Spleen (tissue), 11 donors: ENCODE data around the gene CCDC93. TPM values are rescaled to one million over a fixed set of nuclear protein-coding genes. Genes with fewer than 3 reads are reported as not detected.
A peak's percentile ranks its signal among the peaks of the same experiment; 100 is the strongest.

Experiments used
- DNase-seq: peaks from one replicate; pipeline ENCODE4 v3.0.0-alpha.2; 2020
- H3K27ac ChIP-seq, 8 donors: fragments of 200-600 bp; sonication (generic) in 7 of 8; 1 replicate in 4 of 8; 2 replicates in 4 of 8; pipeline versions ENCODE4 v1.5.0 to v1.8.0; 2016 to 2021; ENCODE audit warnings: inconsistent platforms in 4 of 8, mild to moderate bottlenecking in 4 of 8, moderate library complexity in 1 of 8
- H3K27me3 ChIP-seq, 7 donors: fragments of 200-600 bp; sonication (generic) in 6 of 7; replicated peaks in 1 of 7; 1 replicate in 4 of 7; 2 replicates in 3 of 7; pipeline versions ENCODE4 v1.5.0 to v1.8.0; 2016 to 2021; ENCODE audit warnings: inconsistent platforms in 3 of 7, mild to moderate bottlenecking in 1 of 7
- H3K36me3 ChIP-seq, 6 donors: fragments of 200-600 bp; sonication (generic) in 5 of 6; 1 replicate in 4 of 6; 2 replicates in 2 of 6; pipeline versions ENCODE4 v1.5.0 to v1.8.0; 2016 to 2021; ENCODE audit warnings: inconsistent platforms in 2 of 6
- H3K4me1 ChIP-seq, 6 donors: fragments of 200-600 bp; sonication (generic) in 5 of 6; 1 replicate in 3 of 6; 2 replicates in 3 of 6; pipeline versions ENCODE4 v1.5.0 to v1.8.0; 2016 to 2021; ENCODE audit warnings: inconsistent platforms in 3 of 6
- H3K4me3 ChIP-seq, 8 donors: fragments of 200-600 bp; sonication (generic) in 7 of 8; 1 replicate in 4 of 8; 2 replicates in 4 of 8; pipeline versions ENCODE4 v1.5.0 to v1.8.0; 2016 to 2021; ENCODE audit warnings: inconsistent platforms in 4 of 8, mild to moderate bottlenecking in 4 of 8, moderate library complexity in 2 of 8
- H3K9me3 ChIP-seq, 8 donors: fragments of 200-600 bp; sonication (generic) in 7 of 8; 1 replicate in 4 of 8; 2 replicates in 4 of 8; pipeline versions ENCODE4 v1.5.0 to v1.8.0; 2016 to 2021; ENCODE audit warnings: inconsistent platforms in 4 of 8
- POLR2A ChIP-seq, 3 donors: fragments of 450-650 bp; IDR thresholded peaks; one replicate each; pipeline ENCODE4 v1.5.1; 2017; ENCODE audit warnings: antibody characterized with exemption in 3 of 3, mild to moderate bottlenecking in 1 of 3
- POLR2AphosphoS5 ChIP-seq, 3 donors: sonication (generic); formaldehyde crosslinking; IDR thresholded peaks; one replicate each; pipeline ENCODE4 v1.5.1; 2017; ENCODE audit warnings: antibody characterized with exemption in 3 of 3
- WGBS, 5 donors: extraction: QIAGEN DNeasy Blood & Tissue Kit in 3 of 5; methylation state at CpG; one replicate each; pipeline versions ENCODE4 v1.1.5 to v1.1.7; 2013 to 2018; 5-methylcytosine and 5-hydroxymethylcytosine counted together
- intact Hi-C: fragments of 100-400 bp; cut with DNase I; formaldehyde crosslinking; loops from one replicate; pipeline ENCODE4 v1.15.0; 2023; ENCODE audit warnings: low total_unique reads
- polyA plus RNA-seq, 3 donors: library from polyadenylated mRNA; stranded (reverse); fragments of 200-250 nt; gene quantifications; one replicate each; pipeline ENCODE4 v1.2.1, GENCODE V29; 2013
- total RNA-seq, 7 donors: library from RNA; depleted of rRNA in 3 of 7; stranded (reverse); fragments of >200 nt in 3 of 7; fragmentation: NEBNext Ultra II Directional in 4 of 7; extraction: Animal tissue kit (Norgen Biotek cat#: 25700) in 4 of 7; gene quantifications; one replicate each; pipeline versions ENCODE4 v1.1.0 to v1.2.1, GENCODE V29; 2016 to 2021
- TF ChIP-seq, protein P1 (sequence below), 11 experiments: fragments of 200-600 bp in 7 of 11; fragments of 450-650 bp in 4 of 11; sonication (generic) in 4 of 11; IDR thresholded peaks in 8 of 11; conservative IDR thresholded peaks in 3 of 11; 1 replicate in 7 of 11; 2 replicates in 4 of 11; pipeline versions ENCODE4 v1.4.0 to v1.8.0; 2016 to 2021; ENCODE audit warnings: antibody characterized with exemption in 11 of 11, inconsistent platforms in 4 of 11, mild to moderate bottlenecking in 1 of 11
- donor health status: healthy with polysubstance abuse.
- donor health status: DM: no; HTN: no; CAD: no; lungs with moderate emphysema.
- donor health status: DM: no; HTN: no; CAD: no.
- donor health status: Bipolar disorder and iron deficiency.
- donor health status: healthy.
- donor health status: DM: no; HTN: no; CAD: no.
- donor health status: DM: yes; HTN: yes; CAD: no.

Gene CCDC93
- total and polyA plus RNA-seq, 10 donors = 4.3 to 80.3 (median 42.4) TPM

DNA sequence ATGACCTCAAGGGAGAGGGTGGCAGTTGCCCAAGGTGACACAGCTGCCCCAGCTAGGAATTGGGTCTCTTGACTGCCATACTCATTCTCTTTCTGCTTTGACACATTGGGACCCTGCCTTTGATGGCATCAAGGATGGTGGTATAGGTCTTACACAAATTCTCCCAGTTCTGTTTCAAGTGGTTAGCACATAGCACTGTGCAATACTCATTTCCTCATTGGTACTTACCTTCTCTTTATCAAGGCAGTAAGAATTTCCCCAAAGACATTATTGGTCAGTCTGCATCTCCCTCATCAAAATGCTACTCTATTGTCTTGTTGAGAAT, 35.9 kb upstream of the CCDC93 start:
- Histone ChIP-seq H3K4me3 (no peak overlapping the region), H3K4me1 (peaks cover 0 to 40% (median 13%) of the 10 kb centered on the region in 6 donors), H3K27ac (peak overlapping the region in 2 of 8 donors; percentile 14 to 38), H3K36me3 (no peaks in the 10 kb centered on the region), H3K27me3 (peaks cover 0 to 22% (median 0%) of the 10 kb centered on the region in 7 donors), H3K9me3 (no peaks in the 10 kb centered on the region)
- TF ChIP-seq, protein P1, sequence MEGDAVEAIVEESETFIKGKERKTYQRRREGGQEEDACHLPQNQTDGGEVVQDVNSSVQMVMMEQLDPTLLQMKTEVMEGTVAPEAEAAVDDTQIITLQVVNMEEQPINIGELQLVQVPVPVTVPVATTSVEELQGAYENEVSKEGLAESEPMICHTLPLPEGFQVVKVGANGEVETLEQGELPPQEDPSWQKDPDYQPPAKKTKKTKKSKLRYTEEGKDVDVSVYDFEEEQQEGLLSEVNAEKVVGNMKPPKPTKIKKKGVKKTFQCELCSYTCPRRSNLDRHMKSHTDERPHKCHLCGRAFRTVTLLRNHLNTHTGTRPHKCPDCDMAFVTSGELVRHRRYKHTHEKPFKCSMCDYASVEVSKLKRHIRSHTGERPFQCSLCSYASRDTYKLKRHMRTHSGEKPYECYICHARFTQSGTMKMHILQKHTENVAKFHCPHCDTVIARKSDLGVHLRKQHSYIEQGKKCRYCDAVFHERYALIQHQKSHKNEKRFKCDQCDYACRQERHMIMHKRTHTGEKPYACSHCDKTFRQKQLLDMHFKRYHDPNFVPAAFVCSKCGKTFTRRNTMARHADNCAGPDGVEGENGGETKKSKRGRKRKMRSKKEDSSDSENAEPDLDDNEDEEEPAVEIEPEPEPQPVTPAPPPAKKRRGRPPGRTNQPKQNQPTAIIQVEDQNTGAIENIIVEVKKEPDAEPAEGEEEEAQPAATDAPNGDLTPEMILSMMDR (IDR thresholded peaks at IDR 0.05 in 8 of 11, conservative IDR thresholded peaks at IDR 0.05 in 3 of 11) = no peak
- TF ChIP-seq POLR2A (IDR thresholded peaks at IDR 0.05) = no peak
- TF ChIP-seq POLR2AphosphoS5 (IDR thresholded peaks at IDR 0.05) = no peak
- intact Hi-C loops = loop anchor here (5.0 to 10.0 kb wide), 2 partner anchors 135 to 813 kb away; no protein-coding TSS in a partner anchor
- no peak for DNase-seq

DNA sequence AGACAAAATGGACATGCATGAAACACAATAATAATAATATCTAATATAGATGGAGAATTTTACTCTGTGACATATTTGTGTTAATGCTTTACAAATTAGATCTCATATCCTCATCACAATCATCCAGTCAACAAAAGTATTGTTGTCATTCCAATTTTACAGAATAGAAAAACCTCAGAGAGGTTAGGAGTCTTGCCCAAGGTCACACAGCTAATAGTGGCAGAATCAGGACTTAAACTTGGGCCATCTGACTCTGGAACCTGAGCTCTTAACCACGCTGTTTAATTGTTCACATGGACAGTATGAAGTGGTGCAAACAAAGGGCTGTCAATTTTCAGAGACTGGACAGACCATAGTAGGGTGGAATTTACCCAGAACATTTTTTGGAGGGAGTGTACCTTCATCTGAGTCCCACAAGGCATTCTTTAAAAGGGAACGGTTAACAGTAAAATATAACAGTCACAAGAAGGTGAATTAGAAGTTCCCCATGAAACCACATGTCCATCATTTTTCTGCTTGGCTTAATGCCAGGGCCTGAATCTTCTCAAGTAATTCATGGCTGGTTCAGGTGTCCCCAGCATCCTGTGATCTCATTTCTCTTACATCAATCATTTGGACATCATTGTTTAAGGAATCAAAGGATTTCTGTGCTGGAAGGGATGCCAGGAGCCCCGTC, 35.4 kb upstream of the CCDC93 start:
- intact Hi-C loops = loop anchor here (5.0 to 10.0 kb wide), 2 partner anchors 136 to 813 kb away; no protein-coding TSS in a partner anchor

DNA sequence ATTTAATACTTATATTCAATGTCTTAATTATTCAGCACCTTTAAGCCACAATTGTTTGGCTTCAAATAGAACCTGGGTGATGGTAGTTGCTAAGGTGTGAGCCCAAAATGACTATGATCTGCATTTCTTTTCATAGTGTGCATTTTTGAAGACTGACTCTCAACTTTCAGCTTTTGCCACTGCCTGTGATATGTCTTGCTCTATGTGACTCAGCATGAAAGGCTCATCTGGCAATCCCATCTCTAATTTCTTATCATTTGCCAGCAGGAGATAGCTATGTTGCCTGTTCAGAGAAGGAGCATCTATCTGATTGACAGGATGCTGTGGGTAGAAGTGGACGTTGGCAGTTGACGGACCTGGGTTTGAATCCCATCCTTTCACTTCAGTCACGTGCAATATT, 34.5 kb upstream of the CCDC93 start:
- DNase-seq = no peak
- intact Hi-C loops = loop anchor here (5.0 to 10.0 kb wide), 2 partner anchors 136 to 814 kb away; no protein-coding TSS in a partner anchor
- no peak overlapping the region for H3K4me3 ChIP-seq
- H3K9me3 ChIP-seq = no peaks in the 10 kb centered on the region
- H3K27me3 ChIP-seq = peaks cover 0 to 26% (median 0%) of the 10 kb centered on the region in 7 donors
- 70 to 86% (median 77%) methylated on average over 3 of the region's 3 CpGs for WGBS, 5 donors
- TF ChIP-seq POLR2AphosphoS5 (IDR thresholded peaks at IDR 0.05) (no peak), POLR2A (IDR thresholded peaks at IDR 0.05) (no peak)
- TF ChIP-seq, protein P1 (IDR thresholded peaks at IDR 0.05 in 8 of 11, conservative IDR thresholded peaks at IDR 0.05 in 3 of 11) = no peak
- H3K4me1 ChIP-seq = peaks cover 0 to 36% (median 12%) of the 10 kb centered on the region in 6 donors
- no peaks in the 10 kb centered on the region for H3K36me3 ChIP-seq
- H3K27ac ChIP-seq = no peak overlapping the region

More for the DNA sequence above, 35.4 kb upstream of the CCDC93 start:
- no peak for DNase-seq
- peaks cover 0 to 36% (median 12%) of the 10 kb centered on the region in 6 donors for H3K4me1 ChIP-seq
- H3K27ac ChIP-seq = peak overlapping the region in 2 of 8 donors; percentile 14 to 38
- H3K36me3 ChIP-seq = no peaks in the 10 kb centered on the region
- peaks cover 0 to 22% (median 0%) of the 10 kb centered on the region in 7 donors for H3K27me3 ChIP-seq
- no peak overlapping the region for H3K4me3 ChIP-seq
- no peaks in the 10 kb centered on the region for H3K9me3 ChIP-seq
- TF ChIP-seq POLR2A (IDR thresholded peaks at IDR 0.05) (no peak), POLR2AphosphoS5 (IDR thresholded peaks at IDR 0.05) (no peak)
- TF ChIP-seq, protein P1 (IDR thresholded peaks at IDR 0.05 in 8 of 11, conservative IDR thresholded peaks at IDR 0.05 in 3 of 11) = no peak
- WGBS, 5 donors = 55 to 69% (median 60%) methylated on average over 3 of the region's 3 CpGs

DNA sequence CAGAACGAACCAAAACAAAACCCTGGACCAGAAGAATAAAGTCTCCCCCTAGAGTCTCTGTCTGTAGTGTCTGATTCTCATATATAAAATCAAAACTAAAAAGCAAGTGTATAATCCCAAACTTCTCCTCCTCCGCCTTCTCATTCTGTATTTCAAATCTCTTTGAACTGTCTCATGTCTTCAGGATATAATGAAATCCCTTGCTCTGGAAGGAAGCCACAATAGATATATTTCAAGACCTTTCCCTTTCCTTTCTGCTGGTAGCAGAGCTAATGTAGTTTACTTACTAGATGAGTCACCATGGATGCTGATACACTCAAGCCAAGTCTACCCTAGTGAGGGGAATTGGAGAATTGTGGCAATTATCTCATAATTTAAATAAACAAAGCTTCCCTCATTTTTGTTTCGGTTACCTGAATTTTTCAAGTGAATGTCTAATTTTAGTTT, 33.5 kb upstream of the CCDC93 start:
- 57 to 73% (median 66%) methylated on average over 3 of the region's 3 CpGs for WGBS, 5 donors
- Histone ChIP-seq H3K4me3 (no peak overlapping the region), H3K36me3 (no peaks in the 10 kb centered on the region), H3K4me1 (peaks cover 0 to 36% (median 12%) of the 10 kb centered on the region in 6 donors), H3K27ac (no peak overlapping the region), H3K27me3 (peaks cover 0 to 28% (median 0%) of the 10 kb centered on the region in 7 donors), H3K9me3 (no peaks in the 10 kb centered on the region)
- no peak for DNase-seq
- TF ChIP-seq POLR2A (IDR thresholded peaks at IDR 0.05) (no peak), POLR2AphosphoS5 (IDR thresholded peaks at IDR 0.05) (no peak)
- TF ChIP-seq, protein P1 (IDR thresholded peaks at IDR 0.05 in 8 of 11, conservative IDR thresholded peaks at IDR 0.05 in 3 of 11) = no peak
- intact Hi-C loops = loop anchor here (5.0 to 10.0 kb wide), 2 partner anchors 137 to 815 kb away; no protein-coding TSS in a partner anchor
